GM18505 (cell line): Measurements from ENCODE around the gene BRI3BP.
A peak's percentile ranks its signal among the peaks of the same experiment; 100 is the strongest.

Experiments
- ATAC-seq: cut with Tn5 transposase; IDR thresholded peaks from one replicate; pipeline ENCODE4 v1.9.1; 2021; ENCODE audit not compliant: unreplicated experiment
- POLR2A ChIP-seq: IDR thresholded peaks from 4 replicates; pipeline ENCODE4 v1.6.1; 2011; ENCODE audit warnings: borderline replicate concordance; ENCODE audit not compliant: insufficient read depth, insufficient read length; ENCODE audit errors: extremely low read depth

Gene BRI3BP

GRCh38 chr12:124993626-124994436, at the start of gene BRI3BP:
Gene BRI3BP (plus strand): TSS chr12:124993645. CDS start chr12:124993791, 146 bp downstream.
- ATAC-seq, result peak; percentile 51
- peak; percentile 65 for TF ChIP-seq POLR2A

GRCh38 chr12:124946447-124946793, 47.0 kb upstream of the BRI3BP start:
- ATAC-seq, result no peak
- TF ChIP-seq POLR2A, result no peak

GRCh38 chr12:124947013-124947412, 46.4 kb upstream of the BRI3BP start:
- no peak for TF ChIP-seq POLR2A
- ATAC-seq, result no peak

- ATAC-seq, result no peak
Measured at GRCh38 chr12:124947561-124948398, 45.7 kb upstream of the BRI3BP start.

GRCh38 chr12:124949066-124949465, 44.4 kb upstream of the BRI3BP start:
- no peak for TF ChIP-seq POLR2A
- ATAC-seq, result no peak

More at GRCh38 chr12:124947561-124948398, 45.7 kb upstream of the BRI3BP start:
- TF ChIP-seq POLR2A, result no peak

GRCh38 chr12:124949779-124950728, 43.4 kb upstream of the BRI3BP start:
- no peak for TF ChIP-seq POLR2A
- no peak for ATAC-seq

GRCh38 chr12:124952295-124952694, 41.1 kb upstream of the BRI3BP start:
- no peak for ATAC-seq
- TF ChIP-seq POLR2A, result no peak

- ATAC-seq, result no peak
- no peak for TF ChIP-seq POLR2A
Measured at GRCh38 chr12:124952801-124953200, 40.6 kb upstream of the BRI3BP start.

GRCh38 chr12:124953689-124954405, 39.6 kb upstream of the BRI3BP start:
- no peak for TF ChIP-seq POLR2A
- ATAC-seq, result no peak

GRCh38 chr12:124954771-124955170, 38.7 kb upstream of the BRI3BP start:
- no peak for TF ChIP-seq POLR2A
- ATAC-seq, result no peak

GRCh38 chr12:124956571-124956970, 36.9 kb upstream of the BRI3BP start:
- ATAC-seq, result no peak
- no peak for TF ChIP-seq POLR2A

GRCh38 chr12:124961055-124961454, 32.4 kb upstream of the BRI3BP start:
- ATAC-seq, result no peak
- TF ChIP-seq POLR2A, result no peak

- TF ChIP-seq POLR2A, result no peak
Measured at GRCh38 chr12:124963211-124963610, 30.2 kb upstream of the BRI3BP start.

GRCh38 chr12:124964251-124964650, 29.2 kb upstream of the BRI3BP start:
- no peak for ATAC-seq
- no peak for TF ChIP-seq POLR2A

More at GRCh38 chr12:124963211-124963610, 30.2 kb upstream of the BRI3BP start:
- no peak for ATAC-seq
